ENCODE measurements around the gene ZNF646. TPM values are rescaled to one million over a fixed set of nuclear protein-coding genes. Genes with fewer than 3 reads are reported as not detected.

ZNF646 gene
- total RNA-seq, 1 experiment from 2014 or later: 28.8 TPM

GRCh38 chr16:31076319-31076718 is 2.1 kb downstream of the ZNF646 start:
- H3K27me3 ChIP-seq (ENCODE audit: control insufficient read depth, insufficient read depth, low read length): no peaks in the 10 kb centered on the region
- H3K4me3 ChIP-seq (ENCODE audit: insufficient read depth, low read depth, low read length): no peak overlapping the region
- DNase-seq: peak; percentile 52
- peaks cover 34% of the 10 kb centered on the region for H3K36me3 ChIP-seq (replicated peaks; ENCODE audit: control insufficient read depth, insufficient read depth, low read length)

GRCh38 chr16:31077024-31077423 is 2.8 kb downstream of the ZNF646 start:
- H3K36me3 ChIP-seq (replicated peaks; ENCODE audit: control insufficient read depth, insufficient read depth, low read length): peaks cover 34% of the 10 kb centered on the region
- no peaks in the 10 kb centered on the region for H3K27me3 ChIP-seq (ENCODE audit: control insufficient read depth, insufficient read depth, low read length)
- H3K4me3 ChIP-seq (ENCODE audit: insufficient read depth, low read depth, low read length): no peak overlapping the region
- DNase-seq: no peak

- H3K4me3 ChIP-seq (ENCODE audit: insufficient read depth, low read depth, low read length): no peak overlapping the region
- peak; percentile 70 for DNase-seq
- H3K27me3 ChIP-seq (ENCODE audit: control insufficient read depth, insufficient read depth, low read length): no peaks in the 10 kb centered on the region
- peaks cover 35% of the 10 kb centered on the region for H3K36me3 ChIP-seq (replicated peaks; ENCODE audit: control insufficient read depth, insufficient read depth, low read length)
Observed at GRCh38 chr16:31077592-31078396, 3.6 kb downstream of the ZNF646 start.

GRCh38 chr16:31078597-31079341 is 4.5 kb downstream of the ZNF646 start:
- Histone ChIP-seq H3K27me3 (ENCODE audit: control insufficient read depth, insufficient read depth, low read length) (no peaks in the 10 kb centered on the region), H3K4me3 (ENCODE audit: insufficient read depth, low read depth, low read length) (no peak overlapping the region), H3K36me3 (replicated peaks; ENCODE audit: control insufficient read depth, insufficient read depth, low read length) (peaks cover 35% of the 10 kb centered on the region)
- DNase-seq: peak; percentile 28

- Histone ChIP-seq H3K4me3 (ENCODE audit: insufficient read depth, low read depth, low read length) (no peak overlapping the region), H3K27me3 (ENCODE audit: control insufficient read depth, insufficient read depth, low read length) (no peaks in the 10 kb centered on the region), H3K36me3 (replicated peaks; ENCODE audit: control insufficient read depth, insufficient read depth, low read length) (peaks cover 35% of the 10 kb centered on the region)
- DNase-seq: no peak
Observed at GRCh38 chr16:31079342-31079944, 5.2 kb downstream of the ZNF646 start.

GRCh38 chr16:31080035-31080629 is 5.9 kb downstream of the ZNF646 start:
- DNase-seq: peak; percentile 64
- Histone ChIP-seq H3K36me3 (replicated peaks; ENCODE audit: control insufficient read depth, insufficient read depth, low read length) (peaks cover 35% of the 10 kb centered on the region), H3K27me3 (ENCODE audit: control insufficient read depth, insufficient read depth, low read length) (no peaks in the 10 kb centered on the region), H3K4me3 (ENCODE audit: insufficient read depth, low read depth, low read length) (no peak overlapping the region)

- H3K36me3 ChIP-seq (replicated peaks; ENCODE audit: control insufficient read depth, insufficient read depth, low read length): peaks cover 35% of the 10 kb centered on the region
- no peak overlapping the region for H3K4me3 ChIP-seq (ENCODE audit: insufficient read depth, low read depth, low read length)
- peak; percentile 52 for DNase-seq
- no peaks in the 10 kb centered on the region for H3K27me3 ChIP-seq (ENCODE audit: control insufficient read depth, insufficient read depth, low read length)
Observed at GRCh38 chr16:31080756-31081419, 6.7 kb downstream of the ZNF646 start.

- Histone ChIP-seq H3K4me3 (ENCODE audit: insufficient read depth, low read depth, low read length) (no peak overlapping the region), H3K27me3 (ENCODE audit: control insufficient read depth, insufficient read depth, low read length) (no peaks in the 10 kb centered on the region), H3K36me3 (replicated peaks; ENCODE audit: control insufficient read depth, insufficient read depth, low read length) (peaks cover 34% of the 10 kb centered on the region)
- peak; percentile 55 for DNase-seq
Observed at GRCh38 chr16:31081428-31082351, 7.5 kb downstream of the ZNF646 start.

GRCh38 chr16:31082368-31083045 is 8.3 kb downstream of the ZNF646 start:
- Histone ChIP-seq H3K4me3 (ENCODE audit: insufficient read depth, low read depth, low read length) (no peak overlapping the region), H3K36me3 (replicated peaks; ENCODE audit: control insufficient read depth, insufficient read depth, low read length) (peaks cover 26% of the 10 kb centered on the region), H3K27me3 (ENCODE audit: control insufficient read depth, insufficient read depth, low read length) (no peaks in the 10 kb centered on the region)
- peak; percentile 58 for DNase-seq

- Histone ChIP-seq H3K4me3 (ENCODE audit: insufficient read depth, low read depth, low read length) (no peak overlapping the region), H3K27me3 (ENCODE audit: control insufficient read depth, insufficient read depth, low read length) (no peaks in the 10 kb centered on the region), H3K36me3 (replicated peaks; ENCODE audit: control insufficient read depth, insufficient read depth, low read length) (peaks cover 22% of the 10 kb centered on the region)
- peak; percentile 46 for DNase-seq
Observed at GRCh38 chr16:31083081-31083480, 8.9 kb downstream of the ZNF646 start.

GRCh38 chr16:31083556-31083955 is 9.3 kb downstream of the ZNF646 start:
- no peaks in the 10 kb centered on the region for H3K27me3 ChIP-seq (ENCODE audit: control insufficient read depth, insufficient read depth, low read length)
- H3K4me3 ChIP-seq (ENCODE audit: insufficient read depth, low read depth, low read length): no peak overlapping the region
- peaks cover 18% of the 10 kb centered on the region for H3K36me3 ChIP-seq (replicated peaks; ENCODE audit: control insufficient read depth, insufficient read depth, low read length)
- peak; percentile 57 for DNase-seq

GRCh38 chr16:31083981-31084380 is 9.8 kb downstream of the ZNF646 start:
- peak; percentile 51 for DNase-seq

More at GRCh38 chr16:31083981-31084380, 9.8 kb downstream of the ZNF646 start:
- Histone ChIP-seq H3K4me3 (ENCODE audit: insufficient read depth, low read depth, low read length) (no peak overlapping the region), H3K27me3 (ENCODE audit: control insufficient read depth, insufficient read depth, low read length) (no peaks in the 10 kb centered on the region), H3K36me3 (replicated peaks; ENCODE audit: control insufficient read depth, insufficient read depth, low read length) (peaks cover 15% of the 10 kb centered on the region)

All from H7 (cell line).